Measurements from ENCODE around the gene METRN. TPM values are rescaled to one million over a fixed set of nuclear protein-coding genes. Genes with fewer than 3 reads are reported as not detected.
A peak's percentile ranks its signal among the peaks of the same experiment; 100 is the strongest.

Gene METRN
- total and polyA plus RNA-seq, 2 donors (not counting 1 experiment from before 2014, with no cell fraction given), result 6.9 to 10.4 TPM

DNA sequence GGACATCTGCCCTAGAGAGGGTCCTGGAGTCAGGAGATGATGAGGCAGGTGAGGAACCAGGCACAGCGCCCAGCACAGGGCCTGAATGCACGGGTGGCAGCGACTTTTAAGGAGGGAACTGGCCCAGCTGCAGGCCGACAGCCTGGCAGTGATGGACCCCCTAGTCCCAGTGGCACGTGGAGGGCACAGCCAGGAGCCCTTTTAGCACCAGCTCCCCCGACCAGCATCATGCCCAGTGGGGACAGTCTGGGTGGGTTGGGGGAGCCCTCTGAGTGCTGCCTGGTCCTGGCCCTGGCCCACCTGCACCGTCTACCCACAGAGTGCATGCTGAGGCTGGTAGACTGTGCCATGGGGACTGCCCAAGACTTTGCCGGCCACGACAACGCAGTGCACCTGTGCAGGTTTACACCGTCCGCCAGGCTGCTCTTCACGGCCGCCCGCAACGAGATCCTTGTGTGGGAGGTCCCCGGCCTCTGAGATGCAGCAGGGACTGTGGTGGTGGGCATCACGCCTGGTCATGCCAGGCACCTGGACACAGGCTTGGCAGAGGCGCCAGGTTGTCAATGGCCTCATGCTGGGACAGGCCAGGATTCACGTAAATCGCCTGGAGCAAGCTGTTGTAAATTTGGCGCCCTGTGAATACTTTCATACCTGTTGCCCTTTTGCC lies 47.7 kb upstream of the METRN start:
- H3K4me1 ChIP-seq (ENCODE audit: control insufficient read depth in 2 of 2, insufficient read depth in 2 of 2, low read length in 2 of 2), result peaks cover 15 to 25% of the 10 kb centered on the region in 2 donors
- H3K27ac ChIP-seq (ENCODE audit: low read length in 2 of 2), result peak overlapping the region; percentile 41 to 79
- Mint-ChIP-seq H3K27ac (peak overlapping the region; percentile 92), H3K27me3 (no peaks in the 10 kb centered on the region), H3K4me3 (peak overlapping the region; percentile 86), H3K9me3 (ENCODE audit: insufficient read depth) (no peaks in the 10 kb centered on the region), H3K4me1 (peaks cover 12% of the 10 kb centered on the region)
- no peaks in the 10 kb centered on the region for H3K27me3 ChIP-seq (replicated peaks in 1 of 4; ENCODE audit: control extremely low read depth in 1 of 4, control insufficient read depth in 3 of 4, insufficient read depth in 4 of 4, low read length in 3 of 4)
- CTCF ChIA-PET, result interaction anchor here (0.6 to 2.4 kb wide), 2 partner anchors 14 to 484 kb away, joined by 3 to 7 read pairs; no protein-coding TSS in a partner anchor
- peak overlapping the region; percentile 99 for H3K4me2 ChIP-seq (replicated peaks; ENCODE audit: low read depth, low read length, poor library complexity, severe bottlenecking)
- no peak for ATAC-seq (ENCODE audit: low read depth)
- intact Hi-C loops (cut with micrococcal nuclease), result loop anchor here (1.0 to 5.0 kb wide), 3 partner anchors 18 to 275 kb away; partner anchors contain the start of gene WDR90
- H3K79me2 ChIP-seq (ENCODE audit: control insufficient read depth, insufficient read depth, low read length), result peaks cover 5% of the 10 kb centered on the region
- POLR2A ChIA-PET, result interaction anchor here (0.7 to 1.6 kb wide), 2 partner anchors 17 to 30 kb away, joined by 3 to 4 read pairs; partner anchors contain the start of gene JMJD8
- H3K4me3 ChIP-seq (ENCODE audit: control extremely low read depth in 1 of 5, extremely low read depth in 1 of 5, insufficient read depth in 1 of 5, low read depth in 2 of 5, low read length in 4 of 5), result peak overlapping the region in 4 of 5 experiments; percentile 10 to 84 (median 76)
- TF ChIP-seq CTCF (IDR thresholded peaks at IDR 0.05) (no peak), EZH2 (IDR thresholded peaks at IDR 0.05; ENCODE audit: borderline replicate concordance, insufficient read depth, low read depth, low read length, poor library complexity, severe bottlenecking) (no peak)
- H3K36me3 ChIP-seq (replicated peaks in 1 of 2; ENCODE audit: control extremely low read depth in 1 of 2, control insufficient read depth in 1 of 2, extremely low read depth in 1 of 2, insufficient read depth in 2 of 2, low read length in 1 of 2), result peaks cover 0 to 21% of the 10 kb centered on the region in 2 experiments
- H3K9ac ChIP-seq (ENCODE audit: low read length), result peak overlapping the region; percentile 91
- WGBS (ENCODE audit: insufficient coverage), result 93% methylated on average over 21 of the region's 22 CpGs
- no peak for DNase-seq
- no peaks in the 10 kb centered on the region for H3K9me3 ChIP-seq (ENCODE audit: control extremely low read depth in 1 of 3, control insufficient read depth in 2 of 3, insufficient read depth in 1 of 3, low read length in 2 of 3)
- H2AFZ ChIP-seq (ENCODE audit: insufficient read depth, low read depth, low read length, poor library complexity, severe bottlenecking), result peak overlapping the region; percentile 94
- peaks cover 31% of the 10 kb centered on the region for H4K20me1 ChIP-seq (ENCODE audit: control insufficient read depth, insufficient read depth, low read length, poor library complexity, severe bottlenecking)
